Skeletal muscle tissue (tissue), 4 donors: ENCODE measurements around the gene TPP2. TPM values are rescaled to one million over a fixed set of nuclear protein-coding genes. Genes with fewer than 3 reads are reported as not detected.

ENCODE experiments used
- H3K27ac ChIP-seq: one replicate; pipeline ENCODE4 v1.7.0; 2013; ENCODE audit warnings: mild to moderate bottlenecking, low read depth, low read length, inconsistent platforms
- H3K27me3 ChIP-seq, 3 donors: one replicate each; pipeline ENCODE4 v1.7.0; 2013; ENCODE audit warnings: low read length in 3 of 3; ENCODE audit not compliant: control insufficient read depth in 3 of 3, insufficient read depth in 3 of 3
- H3K36me3 ChIP-seq, 3 donors: one replicate each; pipeline ENCODE4 v1.7.0; 2013; ENCODE audit warnings: low read length in 3 of 3; ENCODE audit not compliant: control insufficient read depth in 3 of 3, insufficient read depth in 3 of 3
- H3K4me1 ChIP-seq, 3 donors: one replicate each; pipeline ENCODE4 v1.7.0; 2013; ENCODE audit warnings: low read length in 3 of 3, mild to moderate bottlenecking in 3 of 3; ENCODE audit not compliant: control insufficient read depth in 3 of 3, insufficient read depth in 3 of 3
- H3K4me3 ChIP-seq, 3 donors: one replicate each; pipeline ENCODE4 v1.7.0; 2013; ENCODE audit warnings: low read length in 3 of 3
- H3K9ac ChIP-seq, 3 donors: one replicate each; pipeline ENCODE4 v1.7.0; 2013; ENCODE audit warnings: low read length in 3 of 3, mild to moderate bottlenecking in 3 of 3, moderate library complexity in 2 of 3, low read depth in 1 of 3
- H3K9me3 ChIP-seq, 3 donors: one replicate each; pipeline ENCODE4 v1.7.0; 2013; ENCODE audit warnings: low read length in 3 of 3; ENCODE audit not compliant: control insufficient read depth in 3 of 3
- total RNA-seq: library from RNA; depleted of rRNA; stranded (reverse); fragments of >200 nt; gene quantifications from one replicate; pipeline ENCODE4 v1.2.3, GENCODE V29; 2014
- donor health status: Osteomylitis.

The TPP2 gene
- total RNA-seq, result 45.4 TPM

DNA sequence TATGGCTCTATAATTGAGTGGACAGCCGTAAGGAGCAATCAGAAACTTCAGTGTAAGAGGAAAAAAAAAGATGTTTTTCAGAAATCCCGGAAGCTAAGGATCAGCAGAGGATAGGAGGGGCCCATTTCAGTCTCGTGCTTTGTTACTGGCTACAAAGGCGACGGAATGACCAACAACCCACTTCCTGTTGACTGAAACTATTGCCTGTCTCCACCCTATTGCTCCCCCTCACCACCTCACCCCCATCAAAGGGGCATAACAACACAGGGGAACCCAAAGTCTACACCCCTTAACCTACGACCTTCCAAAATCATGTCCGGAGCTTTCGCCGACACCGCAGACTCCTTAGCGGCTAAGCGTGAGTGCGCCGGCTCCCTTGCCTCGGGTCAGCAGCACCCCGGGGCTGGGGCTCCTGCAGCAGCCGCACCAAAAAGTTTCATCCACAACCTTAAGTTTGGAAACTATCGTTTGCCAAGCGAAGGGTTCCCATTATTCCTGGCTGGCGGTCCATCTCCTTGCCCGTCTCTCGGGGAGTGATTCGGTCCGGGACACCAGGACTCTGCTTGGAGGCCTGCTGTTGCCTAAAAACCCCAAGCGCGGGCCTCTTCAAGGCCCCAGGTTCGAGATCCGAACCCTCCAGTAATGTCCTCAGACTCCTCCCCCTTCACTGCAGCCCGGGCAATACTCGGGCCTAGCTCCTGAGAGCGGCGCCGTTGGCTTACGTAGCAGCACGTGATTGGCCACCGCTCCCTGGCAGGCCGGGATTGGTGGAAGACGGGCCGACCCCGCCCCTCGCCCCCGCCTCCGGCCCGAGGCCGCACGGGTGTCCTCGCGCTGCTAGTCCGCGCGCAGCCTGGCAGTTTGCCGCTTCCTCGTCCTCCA, at the start of gene TPP2:
Gene TPP2 (plus strand): TSS at position 840 of the 882 bp plus-strand sequence. CDS start 53 bp downstream, outside the sequence.
- Histone ChIP-seq H3K4me1 (peaks cover 27 to 42% (median 31%) of the 10 kb centered on the region in 3 donors), H3K4me3 (peak within 1 kb of the TSS; percentile 93 to 96 (median 94)), H3K9me3 (no peaks in the 10 kb centered on the region), H3K9ac (peak within 1 kb of the TSS; percentile 99 to 100 (median 99)), H3K36me3 (no peaks in the 10 kb centered on the region), H3K27me3 (no peaks in the 10 kb centered on the region), H3K27ac (peak within 1 kb of the TSS; percentile 99)

GRCh38 chr13:102548811-102549210, 48.0 kb upstream of the TPP2 start:
- Histone ChIP-seq H3K27ac (no peak overlapping the region), H3K4me1 (no peaks in the 10 kb centered on the region), H3K36me3 (no peaks in the 10 kb centered on the region), H3K9me3 (no peaks in the 10 kb centered on the region), H3K4me3 (no peak overlapping the region), H3K27me3 (no peaks in the 10 kb centered on the region), H3K9ac (no peak overlapping the region)

- Histone ChIP-seq H3K27ac (no peak overlapping the region), H3K36me3 (no peaks in the 10 kb centered on the region), H3K4me1 (no peaks in the 10 kb centered on the region), H3K4me3 (no peak overlapping the region), H3K27me3 (no peaks in the 10 kb centered on the region), H3K9me3 (no peaks in the 10 kb centered on the region), H3K9ac (no peak overlapping the region)
Measured at GRCh38 chr13:102550507-102550906, 46.3 kb upstream of the TPP2 start.

DNA sequence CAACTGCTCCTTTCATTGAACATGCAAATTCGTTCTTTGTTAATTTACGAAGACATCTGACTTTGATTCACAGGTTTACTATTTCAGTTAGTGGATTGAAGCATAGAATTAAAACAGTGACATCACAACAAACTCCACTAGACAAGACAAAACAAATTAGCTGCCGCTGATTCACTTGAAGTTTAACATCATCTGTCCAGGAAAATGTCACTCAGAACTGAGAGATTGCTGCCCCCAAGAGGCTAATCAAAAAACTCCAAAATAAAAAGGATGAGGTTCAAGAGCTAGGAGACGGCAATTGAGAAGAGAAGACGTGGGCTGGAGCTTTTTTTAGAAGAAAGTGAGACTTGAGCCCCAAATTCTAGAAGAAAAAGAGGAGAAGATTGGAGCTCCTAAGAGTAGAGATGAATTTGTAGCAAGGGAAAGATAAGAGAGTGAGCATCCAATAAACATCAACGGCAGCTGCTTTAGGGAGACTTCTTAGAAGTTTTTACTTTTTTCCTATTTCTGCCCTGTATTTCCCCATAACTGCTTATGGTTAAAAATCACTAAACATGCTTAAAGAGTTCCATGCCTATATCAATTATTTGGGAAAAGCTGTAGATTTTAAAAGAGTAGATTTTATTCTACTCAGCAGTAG, 40.8 kb upstream of the TPP2 start:
- Histone ChIP-seq H3K9me3 (no peaks in the 10 kb centered on the region), H3K4me3 (no peak overlapping the region), H3K27ac (no peak overlapping the region), H3K4me1 (no peaks in the 10 kb centered on the region), H3K9ac (no peak overlapping the region), H3K36me3 (no peaks in the 10 kb centered on the region), H3K27me3 (no peaks in the 10 kb centered on the region)

DNA sequence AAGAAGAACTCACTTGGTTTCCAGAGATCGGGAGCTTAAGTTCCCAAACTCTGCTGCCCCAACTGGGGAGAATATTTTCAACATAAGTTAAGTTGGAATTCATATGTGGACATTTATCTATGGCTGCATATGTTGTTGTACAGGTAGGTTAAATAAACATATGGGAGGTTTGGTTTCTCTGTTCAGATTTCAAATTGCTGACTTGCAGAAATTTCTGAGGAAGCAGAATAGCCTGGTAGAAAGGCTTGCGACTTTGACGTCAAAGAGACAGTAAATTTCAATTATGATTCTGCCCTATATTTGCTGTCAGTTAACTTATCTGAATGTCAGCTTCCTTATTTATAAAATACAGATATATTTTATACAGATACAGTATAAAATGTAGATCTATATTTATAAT, 40.0 kb upstream of the TPP2 start:
- Histone ChIP-seq H3K27ac (no peak overlapping the region), H3K9me3 (no peaks in the 10 kb centered on the region), H3K36me3 (no peaks in the 10 kb centered on the region), H3K4me3 (no peak overlapping the region), H3K4me1 (no peaks in the 10 kb centered on the region), H3K9ac (no peak overlapping the region), H3K27me3 (no peaks in the 10 kb centered on the region)

DNA sequence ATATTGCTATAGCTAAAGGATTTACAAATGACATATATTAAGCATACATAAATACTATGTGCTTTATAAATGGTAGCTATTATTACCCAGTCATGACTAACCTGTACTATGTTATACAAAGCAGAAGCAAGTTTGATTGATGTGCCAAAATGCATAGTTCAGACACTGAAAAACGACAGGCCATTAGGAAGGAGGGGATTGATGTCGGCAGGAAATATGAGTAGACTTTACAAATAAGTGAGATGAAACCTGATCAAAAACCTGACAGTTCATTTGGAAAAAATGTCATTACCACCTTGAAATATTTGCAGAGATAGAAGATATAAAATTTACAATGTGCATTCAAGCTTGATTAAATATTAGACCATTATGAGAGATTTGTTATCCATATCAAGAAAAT, 38.8 kb upstream of the TPP2 start:
- H3K27me3 ChIP-seq, result no peaks in the 10 kb centered on the region

GRCh38 chr13:102561933-102562332, 34.9 kb upstream of the TPP2 start:
- no peaks in the 10 kb centered on the region for H3K9me3 ChIP-seq
- no peak overlapping the region for H3K4me3 ChIP-seq
- H3K4me1 ChIP-seq, result no peaks in the 10 kb centered on the region
- peaks cover 0 to 5% (median 3%) of the 10 kb centered on the region in 3 donors for H3K27me3 ChIP-seq
- no peak overlapping the region for H3K27ac ChIP-seq
- H3K9ac ChIP-seq, result no peak overlapping the region
- no peaks in the 10 kb centered on the region for H3K36me3 ChIP-seq

More for the DNA sequence above, 38.8 kb upstream of the TPP2 start:
- no peaks in the 10 kb centered on the region for H3K9me3 ChIP-seq
- H3K36me3 ChIP-seq, result no peaks in the 10 kb centered on the region
- H3K9ac ChIP-seq, result no peak overlapping the region
- no peak overlapping the region for H3K27ac ChIP-seq
- no peak overlapping the region for H3K4me3 ChIP-seq
- H3K4me1 ChIP-seq, result no peaks in the 10 kb centered on the region

GRCh38 chr13:102563267-102563666, 33.5 kb upstream of the TPP2 start:
- Histone ChIP-seq H3K4me3 (no peak overlapping the region), H3K27ac (no peak overlapping the region), H3K27me3 (peaks cover 0 to 11% (median 3%) of the 10 kb centered on the region in 3 donors), H3K9ac (no peak overlapping the region), H3K36me3 (no peaks in the 10 kb centered on the region), H3K4me1 (no peaks in the 10 kb centered on the region), H3K9me3 (no peaks in the 10 kb centered on the region)

DNA sequence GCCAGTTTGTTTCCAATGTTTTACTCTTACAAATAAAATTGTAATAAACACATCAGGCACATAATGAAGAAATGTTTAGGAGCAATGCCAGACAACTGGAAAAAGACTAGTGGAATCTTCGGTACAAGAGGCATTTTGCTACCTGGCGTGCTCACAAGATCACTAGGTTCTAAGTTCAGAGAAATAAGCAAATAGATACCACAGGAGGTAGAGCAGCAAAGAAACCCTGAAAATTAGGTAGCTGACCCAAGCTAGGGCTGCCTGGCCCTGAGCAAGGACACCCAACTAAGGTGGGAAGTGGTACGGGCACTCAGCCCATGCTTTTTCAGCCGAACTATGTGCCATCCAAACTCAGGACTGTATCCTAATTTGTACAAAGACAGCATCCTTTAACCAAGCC, 32.2 kb upstream of the TPP2 start:
- Histone ChIP-seq H3K4me3 (no peak overlapping the region), H3K36me3 (no peaks in the 10 kb centered on the region), H3K9me3 (no peaks in the 10 kb centered on the region), H3K27me3 (peaks cover 0 to 11% (median 3%) of the 10 kb centered on the region in 3 donors), H3K4me1 (no peaks in the 10 kb centered on the region), H3K9ac (no peak overlapping the region), H3K27ac (no peak overlapping the region)

DNA sequence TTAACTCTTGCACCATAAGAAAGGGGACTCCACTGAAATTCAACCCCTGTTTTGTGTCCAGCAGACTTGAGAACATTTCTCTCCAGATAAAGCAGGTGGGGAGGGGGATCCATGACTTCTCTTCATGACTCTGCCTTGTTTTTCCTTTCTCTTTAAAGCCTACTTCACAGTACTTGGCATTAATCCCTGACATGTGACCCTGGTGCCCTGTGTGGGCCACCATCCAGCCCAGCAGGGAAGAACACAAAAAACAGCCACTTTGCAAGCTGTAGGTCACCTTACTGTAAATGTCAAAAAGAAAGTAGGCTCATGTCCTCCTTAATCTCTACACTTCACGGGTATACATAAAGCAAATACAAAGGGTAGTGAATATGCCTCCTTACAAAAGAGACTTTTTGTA, 30.3 kb upstream of the TPP2 start:
- Histone ChIP-seq H3K9ac (no peak overlapping the region), H3K36me3 (no peaks in the 10 kb centered on the region), H3K4me1 (no peaks in the 10 kb centered on the region), H3K27ac (no peak overlapping the region), H3K27me3 (peaks cover 0 to 11% (median 7%) of the 10 kb centered on the region in 3 donors), H3K9me3 (no peaks in the 10 kb centered on the region), H3K4me3 (no peak overlapping the region)
